ENCODE data around the gene CLP1.
A peak's percentile ranks its signal among the peaks of the same experiment; 100 is the strongest.

CLP1 gene

DNA sequence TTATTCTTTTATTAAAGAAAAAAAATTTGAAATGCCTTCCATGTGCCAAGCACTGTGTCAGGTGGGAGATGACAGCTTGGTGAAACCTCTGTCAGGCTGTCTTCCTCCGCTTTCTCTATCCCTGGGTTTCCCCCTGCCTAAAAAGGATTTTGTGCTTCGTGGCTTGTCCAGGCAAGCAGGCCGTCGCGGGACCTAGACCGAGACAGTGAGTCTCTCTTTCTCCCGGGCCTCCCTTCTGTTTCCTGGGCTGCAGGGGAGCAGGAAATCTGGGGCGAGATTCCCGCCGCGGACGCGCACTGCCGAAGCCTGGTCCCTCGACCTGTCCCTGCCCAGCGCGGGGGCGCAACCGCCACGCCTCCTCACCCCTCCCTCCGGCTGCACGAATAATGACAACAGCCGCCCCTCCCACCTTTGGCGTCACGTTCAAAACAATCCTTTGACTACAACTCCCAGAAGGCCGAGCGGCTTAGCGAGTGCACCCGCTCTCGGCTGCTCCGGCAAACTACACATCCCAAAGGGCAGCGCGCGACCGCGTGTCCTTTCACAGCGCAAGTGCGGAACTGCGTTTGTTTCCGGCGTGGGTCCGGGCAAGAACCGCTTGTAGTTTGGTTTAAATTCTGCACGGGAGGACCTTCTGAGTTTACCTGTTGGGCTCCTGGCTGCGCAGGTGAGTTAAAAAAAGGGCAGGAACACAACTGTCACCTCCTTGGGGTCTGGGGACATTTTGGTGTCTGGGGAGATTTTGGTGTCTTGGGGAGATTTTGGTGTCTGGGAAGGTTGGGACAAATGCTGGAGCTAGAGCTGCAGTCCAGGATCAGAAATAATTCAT lies at the start of gene CLP1:
Gene CLP1 (plus strand): TSS at position 569 of the 829 bp plus-strand sequence. CDS start 1,715 bp downstream, outside the sequence.
- peak; percentile 95 for DNase-seq

GRCh38 chr11:57610170-57610569 lies 47.4 kb upstream of the CLP1 start:
- no peak for DNase-seq

DNA sequence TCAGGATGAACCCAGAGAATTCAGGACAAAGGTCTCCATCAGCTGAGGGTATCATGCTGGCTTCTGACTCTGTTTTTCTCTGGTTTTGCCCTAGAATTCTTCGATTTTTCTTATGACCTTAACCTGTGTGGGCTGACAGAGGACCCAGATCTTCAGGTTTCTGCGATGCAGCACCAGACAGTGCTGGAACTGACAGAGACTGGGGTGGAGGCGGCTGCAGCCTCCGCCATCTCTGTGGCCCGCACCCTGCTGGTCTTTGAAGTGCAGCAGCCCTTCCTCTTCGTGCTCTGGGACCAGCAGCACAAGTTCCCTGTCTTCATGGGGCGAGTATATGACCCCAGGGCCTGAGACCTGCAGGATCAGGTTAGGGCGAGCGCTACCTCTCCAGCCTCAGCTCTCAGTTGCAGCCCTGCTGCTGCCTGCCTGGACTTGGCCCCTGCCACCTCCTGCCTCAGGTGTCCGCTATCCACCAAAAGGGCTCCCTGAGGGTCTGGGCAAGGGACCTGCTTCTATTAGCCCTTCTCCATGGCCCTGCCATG lies 43.3 kb upstream of the CLP1 start:
- no peak for DNase-seq

GRCh38 chr11:57615308-57615707 lies 42.3 kb upstream of the CLP1 start:
- DNase-seq: no peak

GRCh38 chr11:57616595-57616994 lies 41.0 kb upstream of the CLP1 start:
- no peak for DNase-seq

GRCh38 chr11:57618438-57618837 lies 39.1 kb upstream of the CLP1 start:
- DNase-seq: no peak

DNA sequence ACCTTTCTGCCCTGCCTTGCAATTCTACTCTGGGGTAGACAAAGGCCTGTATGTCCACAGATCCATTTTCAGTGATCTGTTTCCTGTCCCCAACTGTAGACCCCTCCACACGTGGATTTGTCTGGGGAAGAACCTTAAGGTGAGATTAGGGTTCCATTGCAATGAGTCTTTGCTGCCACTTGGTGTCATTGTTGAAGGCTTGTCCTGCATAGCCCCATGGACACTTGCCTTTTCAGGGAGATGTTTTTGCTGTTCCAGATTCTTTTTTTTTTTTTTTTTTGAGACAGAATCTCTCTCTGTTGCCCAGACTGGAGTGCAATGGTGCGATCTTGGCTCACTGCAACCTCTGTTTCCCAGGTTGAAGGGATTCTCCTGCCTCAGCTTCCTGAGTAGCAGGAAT lies 38.2 kb upstream of the CLP1 start:
- DNase-seq: no peak

GRCh38 chr11:57620467-57620866 lies 37.1 kb upstream of the CLP1 start:
- DNase-seq: no peak

DNA sequence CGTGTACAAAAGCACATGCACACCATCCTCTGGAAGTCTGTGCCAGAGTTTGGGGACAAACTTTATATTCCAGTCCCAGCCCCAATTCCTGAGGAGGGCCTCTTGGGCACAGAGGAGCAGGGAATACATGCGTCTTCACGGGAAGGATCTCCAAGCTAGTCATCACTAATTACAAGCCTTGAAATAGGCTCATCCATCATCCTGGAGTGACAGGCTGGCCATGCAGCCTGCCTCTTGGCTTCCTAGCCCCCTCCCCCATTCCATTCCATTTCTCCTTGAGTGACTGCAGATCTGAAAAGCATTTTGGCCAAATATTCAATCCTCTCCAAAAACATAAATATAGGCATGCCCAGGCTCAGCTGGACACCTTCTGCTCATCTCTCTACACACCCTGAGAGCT lies 35.3 kb upstream of the CLP1 start:
- DNase-seq: no peak

- no peak for DNase-seq
Observed at GRCh38 chr11:57624864-57625263, 32.7 kb upstream of the CLP1 start.

- no peak for DNase-seq
Observed at GRCh38 chr11:57626895-57627294, 30.7 kb upstream of the CLP1 start.

DNA sequence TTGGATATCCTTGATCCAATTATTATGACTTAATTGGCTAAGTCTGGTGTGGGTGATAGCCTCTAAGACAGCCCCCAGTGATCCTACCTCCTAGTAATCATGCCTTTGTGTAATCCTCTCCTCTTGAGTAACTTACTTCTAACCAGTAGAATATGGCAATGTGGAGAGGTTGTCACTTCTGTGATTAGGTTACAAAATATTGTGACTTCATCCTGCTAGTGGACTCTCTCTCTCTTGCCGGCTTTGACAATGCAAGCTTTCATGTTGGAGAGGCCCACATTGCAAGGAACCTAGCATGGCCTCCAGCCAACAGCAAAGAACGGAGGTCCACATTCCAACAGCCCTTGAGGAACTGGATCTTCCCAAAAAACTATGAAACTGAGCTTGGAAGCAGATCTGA lies 27.4 kb upstream of the CLP1 start:
- no peak for DNase-seq

GRCh38 chr11:57632116-57632515 lies 25.4 kb upstream of the CLP1 start:
- no peak for DNase-seq

DNA sequence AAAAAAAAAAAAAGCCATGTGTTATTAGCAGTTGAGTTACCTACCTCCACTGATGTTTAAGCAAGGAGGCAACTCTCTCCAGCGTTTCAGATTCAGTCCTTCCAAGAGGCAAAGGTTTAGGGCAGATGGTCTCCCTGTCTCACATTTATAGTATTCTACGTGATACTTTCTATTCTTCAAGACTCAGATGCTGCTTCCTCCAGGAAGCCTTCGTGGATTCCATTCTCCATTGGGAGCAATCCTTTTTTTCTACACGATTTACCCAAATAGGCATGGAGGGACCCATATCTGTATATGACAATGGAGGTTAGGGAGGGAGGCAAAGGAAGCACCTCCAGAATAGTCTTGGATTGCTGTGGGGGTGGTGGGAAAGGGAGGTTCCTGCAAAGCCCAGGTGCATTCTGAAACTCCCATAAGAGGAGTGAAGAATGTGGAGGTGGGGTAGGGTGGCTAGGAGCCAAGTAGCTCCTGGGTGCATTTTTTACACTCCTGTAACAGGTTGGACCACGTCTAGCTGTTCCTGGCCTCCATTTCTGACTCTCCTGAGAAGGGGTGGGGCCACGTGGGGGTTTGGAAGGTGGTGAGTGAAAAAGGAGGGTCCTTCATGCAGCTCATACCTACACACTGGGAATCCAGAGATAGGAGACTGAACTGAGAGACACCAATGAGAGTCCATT lies 24.0 kb upstream of the CLP1 start:
- no peak for DNase-seq

DNA sequence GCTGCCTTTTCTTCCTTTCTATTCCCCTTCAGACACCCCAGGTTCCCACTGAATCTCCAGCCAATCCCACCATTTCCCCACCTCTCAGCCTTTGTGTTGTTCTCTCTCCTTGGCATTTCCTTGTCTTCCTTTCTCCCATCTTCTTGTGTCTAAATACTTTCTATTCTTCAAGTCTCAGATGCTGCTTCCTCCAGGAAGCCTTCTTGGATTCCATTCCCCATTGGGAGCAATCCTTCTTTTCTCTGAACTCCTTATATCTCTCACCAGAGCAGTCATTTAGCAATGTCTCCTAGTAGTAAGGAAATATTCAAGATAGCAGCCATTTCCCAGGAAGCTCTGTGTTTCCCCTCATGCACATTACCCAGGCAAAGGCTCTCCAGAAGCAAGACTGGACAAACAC lies 23.3 kb upstream of the CLP1 start:
- no peak for DNase-seq

DNA sequence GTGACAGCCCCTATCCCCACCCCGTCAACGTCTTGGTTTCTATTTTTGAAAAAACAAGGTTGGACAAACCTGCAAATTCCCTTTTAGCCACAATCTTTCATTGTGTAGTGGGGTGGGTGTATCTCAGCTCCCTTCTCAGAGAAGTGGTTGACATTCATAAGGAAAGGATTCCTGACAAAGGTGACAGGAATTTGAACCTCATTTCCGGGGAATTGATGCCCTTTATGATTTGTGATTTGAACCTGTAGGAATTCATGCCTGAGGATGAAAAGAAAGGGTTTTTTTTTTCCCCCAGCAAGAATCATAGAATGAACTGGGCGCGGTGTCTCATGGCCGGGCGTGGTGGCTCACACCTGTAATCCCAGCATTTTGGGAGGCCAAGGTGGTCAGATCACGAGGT lies 22.3 kb upstream of the CLP1 start:
- DNase-seq: no peak

GRCh38 chr11:57637626-57638004 lies 19.9 kb upstream of the CLP1 start:
- no peak for DNase-seq

GRCh38 chr11:57638005-57638781 lies 19.4 kb upstream of the CLP1 start:
- no peak for DNase-seq

DNA sequence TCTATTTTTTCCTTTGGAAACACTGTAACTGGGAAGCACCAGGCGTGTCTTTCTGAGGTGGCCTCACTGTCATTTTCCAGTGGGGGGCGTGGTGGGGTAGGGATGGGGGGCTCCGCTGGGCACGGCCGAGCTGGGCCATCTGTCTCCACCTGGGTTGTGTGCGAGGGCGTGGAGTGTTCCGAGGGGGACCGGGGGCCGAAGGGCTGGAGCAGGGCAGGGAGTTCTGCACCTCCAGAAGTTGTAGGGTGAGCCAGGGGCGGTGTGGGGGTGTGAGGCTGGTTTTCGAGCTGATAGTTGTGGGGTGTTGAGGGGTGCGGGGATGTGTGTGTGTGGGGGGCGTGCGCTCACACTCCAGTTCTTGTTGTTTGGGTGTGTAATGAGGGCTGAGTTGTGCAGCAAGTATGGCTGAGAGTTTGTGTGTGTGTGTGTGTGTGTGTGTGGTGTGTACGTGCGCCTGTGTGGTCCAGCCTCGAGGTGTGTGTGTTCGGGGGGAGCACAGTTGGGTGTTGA lies 18.7 kb upstream of the CLP1 start:
- no peak for DNase-seq

- no peak for DNase-seq
Observed at GRCh38 chr11:57639321-57640067, 18.1 kb upstream of the CLP1 start.

- DNase-seq: no peak
Observed at GRCh38 chr11:57640068-57640800, 17.3 kb upstream of the CLP1 start.
